HepG2 (cell line): ENCODE measurements around the gene FAM149A. TPM values are rescaled to one million over a fixed set of nuclear protein-coding genes. Genes with fewer than 3 reads are reported as not detected.

Experiments
- ATAC-seq: fragments of 200-7000 bp; cut with Tn5 transposase; 3 replicates; pipeline ENCODE4 v1.9.1; 2020; ENCODE audit warnings: mild to moderate bottlenecking, moderate library complexity
- BruUV-seq: library from RNA; stranded (reverse); fragments of 400-500 nt; replicated peaks from 2 replicates; lab custom pipeline; 2021; lab: Mats Ljungman, UMichigan
- CTCF ChIA-PET: fragments of 300-600 bp; formaldehyde crosslinking; extraction: SDS; loops from one replicate; lab custom pipeline; 2021; ENCODE audit warnings: low total read pairs, inconsistent platforms, low intra/inter-chr PET ratio; lab: Yijun Ruan, JAX
- POLR2A ChIA-PET: fragments of 350-600 bp; sonication (Branson Sonifier 250); formaldehyde crosslinking; loops from one replicate; lab custom pipeline; 2020; ENCODE audit warnings: antibody characterized with exemption, inconsistent platforms; lab: Yijun Ruan, JAX
- DNase-seq: peaks from one replicate; pipeline ENCODE4 v3.0.0-alpha.2; 2015; ENCODE audit warnings: low spot score
- FAIRE-seq: peaks from 3 replicates; lab custom pipeline; 2011; peaks lifted over from hg19 to GRCh38; lab: Jason Lieb, UNC
- H2AFZ ChIP-seq: one replicate; pipeline ENCODE4 v1.6.1; 2011; ENCODE audit warnings: low read length, inconsistent platforms
- H3K27ac ChIP-seq: fragments of 300-600 bp; 3 replicates; pipeline ENCODE4 v1.8.0; 2011; ENCODE audit warnings: mixed run types, mild to moderate bottlenecking, mixed read lengths, low read length, inconsistent platforms; ENCODE audit not compliant: insufficient read depth; ENCODE audit errors: extremely low read length
- H3K27me3 ChIP-seq, 2 experiments: fragments of 200-600 bp in 1 of 2; 2 replicates in 1 of 2; 3 replicates in 1 of 2; pipeline versions ENCODE4 v1.6.0 to v1.8.0; 2011; ENCODE audit warnings: low read length in 2 of 2, mild to moderate bottlenecking in 2 of 2, moderate library complexity in 2 of 2, inconsistent platforms in 1 of 2; ENCODE audit not compliant: insufficient read depth in 2 of 2, control insufficient read depth in 1 of 2
- H3K36me3 ChIP-seq, 2 experiments: fragments of 200-600 bp in 1 of 2; replicated peaks in 1 of 2; 2 replicates in 1 of 2; 3 replicates in 1 of 2; pipeline versions ENCODE4 v1.5.1 to v1.8.0; 2011; ENCODE audit warnings: low read length in 2 of 2, inconsistent platforms in 1 of 2; ENCODE audit not compliant: insufficient read depth in 2 of 2, control insufficient read depth in 1 of 2
- H3K4me1 ChIP-seq: 2 replicates; pipeline ENCODE4 v1.5.1; 2012; ENCODE audit warnings: low read length, inconsistent platforms; ENCODE audit not compliant: insufficient read depth
- H3K4me2 ChIP-seq: 2 replicates; pipeline ENCODE4 v1.6.0; 2011; ENCODE audit warnings: low read depth, low read length, inconsistent platforms
- H3K4me3 ChIP-seq, 3 experiments: fragments of 200-600 bp in 1 of 3; sonication (generic), shearing (Covaris generic) in 1 of 3; replicated peaks in 1 of 3; 2 replicates each; pipeline ENCODE4 v1.5.1; 2011 to 2016; ENCODE audit warnings: low read length in 3 of 3, inconsistent platforms in 2 of 3, low read depth in 2 of 3, mild to moderate bottlenecking in 2 of 3, control low read depth in 1 of 3, mixed read lengths in 1 of 3; ENCODE audit not compliant: insufficient read depth in 1 of 3
- H3K79me2 ChIP-seq: one replicate; pipeline ENCODE4 v1.6.1; 2011; ENCODE audit warnings: low read length, inconsistent platforms; ENCODE audit not compliant: insufficient read depth
- H3K9ac ChIP-seq: 2 replicates; pipeline ENCODE4 v1.6.0; 2011; ENCODE audit warnings: mild to moderate bottlenecking, low read depth, low read length, inconsistent platforms; ENCODE audit not compliant: insufficient read depth
- H3K9me3 ChIP-seq: 2 replicates; pipeline ENCODE4 v1.5.1; 2012; ENCODE audit warnings: mild to moderate bottlenecking, low read length
- H4K20me1 ChIP-seq: 2 replicates; pipeline ENCODE4 v1.6.0; 2011; ENCODE audit warnings: inconsistent platforms, mild to moderate bottlenecking, low read length, moderate library complexity; ENCODE audit not compliant: insufficient read depth
- ESRRA ChIP-seq: sonication (generic); formaldehyde crosslinking; IDR thresholded peaks from 2 replicates; pipeline ENCODE4 v1.5.1; 2020; ENCODE audit warnings: mild to moderate bottlenecking, low read depth, missing genetic modification reagents
- GPN1 ChIP-seq: sonication (generic); formaldehyde crosslinking; IDR thresholded peaks from 2 replicates; pipeline ENCODE4 v1.5.1; 2020; ENCODE audit warnings: missing genetic modification reagents, borderline replicate concordance
- HNRNPK ChIP-seq: fragments of 200-400 bp; formaldehyde crosslinking; IDR thresholded peaks from 2 replicates; pipeline ENCODE4 v1.6.1; 2018; ENCODE audit warnings: low read length, low read depth, moderate library complexity, mild to moderate bottlenecking; ENCODE audit not compliant: poor library complexity, severe bottlenecking
- KLF6 ChIP-seq: IDR thresholded peaks from 2 replicates; pipeline ENCODE4 v1.8.0; 2016; ENCODE audit warnings: missing biosample characterization, missing genetic modification reagents
- MEIS1 ChIP-seq: sonication (generic); formaldehyde crosslinking; IDR thresholded peaks from 2 replicates; pipeline ENCODE4 v1.9.0; 2021; ENCODE audit warnings: mild to moderate bottlenecking, missing genetic modification reagents, moderate library complexity, borderline replicate concordance
- PBX3 ChIP-seq: sonication (generic); formaldehyde crosslinking; IDR thresholded peaks from 2 replicates; pipeline ENCODE4 v1.8.1; 2023; ENCODE audit warnings: missing genetic modification reagents, inconsistent platforms, borderline replicate concordance
- PHB2 ChIP-seq: fragments of 450-650 bp; IDR thresholded peaks from 2 replicates; pipeline ENCODE4 v1.6.1; 2018; ENCODE audit not compliant: partially characterized antibody
- PHF20 ChIP-seq: sonication (generic); formaldehyde crosslinking; IDR thresholded peaks from 2 replicates; pipeline ENCODE4 v1.5.0; 2020; ENCODE audit warnings: mild to moderate bottlenecking, missing genetic modification reagents
- PLRG1 ChIP-seq: fragments of 450-650 bp; conservative IDR thresholded peaks from 2 replicates; pipeline ENCODE4 v1.6.1; 2016
- RNF2 ChIP-seq: fragments of 450-650 bp; conservative IDR thresholded peaks from 2 replicates; pipeline ENCODE4 v1.6.1; 2016; ENCODE audit warnings: low read depth
- ZBTB25 ChIP-seq: IDR thresholded peaks from 2 replicates; pipeline ENCODE4 v1.6.1; 2018; ENCODE audit warnings: missing genetic modification reagents
- ZBTB39 ChIP-seq: sonication (generic); formaldehyde crosslinking; IDR thresholded peaks from 2 replicates; pipeline ENCODE4 v1.5.0; 2020; ENCODE audit warnings: missing genetic modification reagents
- ZBTB8A ChIP-seq: sonication (generic); formaldehyde crosslinking; IDR thresholded peaks from 2 replicates; pipeline ENCODE4 v1.4.0; 2020; ENCODE audit warnings: mild to moderate bottlenecking, low read depth, missing genetic modification reagents, borderline replicate concordance
- ZMYM3 ChIP-seq: sonication (generic); formaldehyde crosslinking; IDR thresholded peaks from 2 replicates; pipeline ENCODE4 v1.5.1; 2020; ENCODE audit warnings: mild to moderate bottlenecking, missing genetic modification reagents
- ZNF354B ChIP-seq: sonication (generic); formaldehyde crosslinking; IDR thresholded peaks from 2 replicates; pipeline ENCODE4 v1.8.0; 2022; ENCODE audit warnings: mild to moderate bottlenecking, missing genetic modification reagents
- ZNF546 ChIP-seq: sonication (generic); formaldehyde crosslinking; conservative IDR thresholded peaks from 2 replicates; pipeline ENCODE4 v1.8.1; 2023; ENCODE audit warnings: mild to moderate bottlenecking, missing genetic modification reagents
- ZNF7 ChIP-seq: IDR thresholded peaks from 2 replicates; pipeline ENCODE4 v1.6.1; 2016; ENCODE audit warnings: missing biosample characterization, missing genetic modification reagents
- WGBS: methylation state at CpG from one replicate; pipeline ENCODE4 v1.1.6; 2017; ENCODE audit warnings: low lambda C conversion rate; 5-methylcytosine and 5-hydroxymethylcytosine counted together
- in situ Hi-C: cut with HindIII; loops from 2 replicates; pipeline ENCODE4 v1.10.0; 2017; ENCODE audit warnings: low pct_unique_long_range_greater_than_20kb; ENCODE audit not compliant: extremely low pct_ligation_motif_present
- intact Hi-C: fragments of 100-400 bp; cut with micrococcal nuclease; formaldehyde crosslinking; loops from one replicate; pipeline ENCODE4 v1.10.0; 2022; ENCODE audit not compliant: unreplicated experiment
- polyA plus RNA-seq, 8 experiments: library from polyadenylated mRNA; depleted of rRNA in 3 of 8; stranded (reverse) in 7 of 8; unstranded in 1 of 8; fragments of >200 nt; fragmentation: Illumina TruSeq in 4 of 8; extraction: Trizol in 4 of 8; gene quantifications; 2 replicates each; pipeline versions ENCODE4 v1.2.1 to v1.2.3, GENCODE V29; 2011 to 2016; ENCODE audit warnings: low read depth in 4 of 8, missing spikeins in 1 of 8, mixed read lengths in 1 of 8; ENCODE audit not compliant: insufficient read depth in 1 of 8
- total RNA-seq, 5 experiments: library from RNA; depleted of rRNA; stranded (reverse); fragments of >200 nt; fragmentation: Illumina TruSeq; extraction: Trizol; gene quantifications; 2 replicates each; pipeline ENCODE4 v1.2.3, GENCODE V29; 2016; ENCODE audit warnings: low read depth in 1 of 5

FAM149A gene
- total and polyA plus RNA-seq, 2 of the 13 experiments (the other 11 are each of a cell fraction or from before 2014, with no cell fraction given): not detected

- no peak for TF ChIP-seq ESRRA (CRISPR knock-in tag)
- TF ChIP-seq PHF20 (CRISPR knock-in tag): no peak
- TF ChIP-seq GPN1 (CRISPR knock-in tag): no peak
- TF ChIP-seq MEIS1 (CRISPR knock-in tag): no peak
- TF ChIP-seq PHB2: no peak
- no peak for TF ChIP-seq HNRNPK
- no peak for TF ChIP-seq RNF2
- no peak for DNase-seq
- Histone ChIP-seq H3K4me3 (no peak overlapping the region), H3K27ac (no peak overlapping the region), H2AFZ (no peak overlapping the region), H3K27me3 (peaks cover 1 to 27% of the 10 kb centered on the region in 2 experiments; a peak in 4 of 5 replicates), H3K9ac (no peak overlapping the region), H3K79me2 (no peaks in the 10 kb centered on the region), H3K9me3 (no peaks in the 10 kb centered on the region), H3K36me3 (no peaks in the 10 kb centered on the region), H4K20me1 (no peaks in the 10 kb centered on the region), H3K4me1 (no peaks in the 10 kb centered on the region), H3K4me2 (no peak overlapping the region)
- intact Hi-C loops (no loop called here), in situ Hi-C loops (no loop called here)
- no peak for FAIRE-seq
- WGBS: 26% methylated on average over 3 of the region's 3 CpGs
- POLR2A ChIA-PET: no interaction called here
- no peak for ATAC-seq
- no TSS peak for BruUV-seq
- CTCF ChIA-PET: no interaction called here
These were observed 3.9 kb downstream of the FAM149A start for GRCh38 chr4:186108391-186108790.

- no peaks in the 10 kb centered on the region for H3K4me1 ChIP-seq
- FAIRE-seq (no peak), ATAC-seq (no peak), DNase-seq (no peak)
- TF ChIP-seq ZNF354B (no peak), ZBTB25 (no peak), PBX3 (no peak), PLRG1 (no peak), KLF6 (CRISPR knock-in tag) (no peak), ZNF546 (no peak), ZNF7 (CRISPR knock-in tag) (no peak), ZBTB8A (CRISPR knock-in tag) (no peak), ZMYM3 (CRISPR knock-in tag) (no peak), ZBTB39 (CRISPR knock-in tag) (no peak)
- H3K4me2 ChIP-seq: no peak overlapping the region
- WGBS: 39% methylated on average over 4 of the region's 4 CpGs
- no peaks in the 10 kb centered on the region for H3K36me3 ChIP-seq
- no TSS peak for BruUV-seq
- no peaks in the 10 kb centered on the region for H3K79me2 ChIP-seq
- H3K27ac ChIP-seq: no peak overlapping the region
- peaks cover 1 to 19% of the 10 kb centered on the region in 2 experiments; a peak in 4 of 5 replicates for H3K27me3 ChIP-seq
- ChIA-PET CTCF (no interaction called here), POLR2A (no interaction called here)
- no peaks in the 10 kb centered on the region for H4K20me1 ChIP-seq
- H3K4me3 ChIP-seq: no peak overlapping the region
- H3K9me3 ChIP-seq: no peaks in the 10 kb centered on the region
- no peak overlapping the region for H2AFZ ChIP-seq
- intact Hi-C loops (no loop called here), in situ Hi-C loops (no loop called here)
- H3K9ac ChIP-seq: no peak overlapping the region
These were observed 4.7 kb downstream of the FAM149A start for GRCh38 chr4:186109245-186109644.
